HCT116 (cell line): ENCODE results near the gene CHST12. TPM values are rescaled to one million over a fixed set of nuclear protein-coding genes. Genes with fewer than 3 reads are reported as not detected.

ENCODE experiments used
- ATAC-seq: fragments of 200-7000 bp; cut with Tn5 transposase; 2 replicates; pipeline ENCODE4 v1.9.1; 2020; ENCODE audit warnings: mild to moderate bottlenecking, moderate library complexity
- BruUV-seq: library from RNA; stranded (reverse); fragments of 400-500 nt; replicated peaks from 2 replicates; lab custom pipeline; 2021; lab: Mats Ljungman, UMichigan
- CTCF ChIA-PET: fragments of 300-600 bp; sonication (Branson Sonifier 250); formaldehyde crosslinking; loops from one replicate; lab custom pipeline; 2021; ENCODE audit warnings: antibody characterized with exemption; lab: Charles Lee
- POLR2A ChIA-PET: fragments of 300-600, 350-600 bp; sonication (Branson Sonifier 250); formaldehyde crosslinking; loops from one replicate; lab custom pipeline; 2021; ENCODE audit warnings: antibody characterized with exemption; lab: Charles Lee
- RAD21 ChIA-PET, 2 experiments: fragments of 300-600 bp; sonication (Branson Sonifier 250); formaldehyde crosslinking; loops; one replicate each; lab custom pipeline; 2023; ENCODE audit warnings: low total read pairs in 2 of 2; ENCODE audit not compliant: uncharacterized antibody in 2 of 2, unreplicated experiment in 2 of 2, low non-redundant PET in 1 of 2; lab: Charles Lee
- DNase-seq: peaks from one replicate; pipeline ENCODE4 v3.0.0-alpha.2; 2010; ENCODE audit warnings: low read depth, low spot score
- H2AFZ ChIP-seq: fragments of 200-600 bp; shearing (Covaris generic), sonication (generic); 2 replicates; pipeline ENCODE4 v1.6.1; 2017; ENCODE audit warnings: low read depth, mixed run types, mixed read lengths, antibody characterized with exemption, low read length; ENCODE audit not compliant: poor library complexity, severe bottlenecking
- H3K27ac ChIP-seq: 2 replicates; pipeline ENCODE4 v1.5.1; 2012; ENCODE audit warnings: low read depth, low read length
- H3K27me3 ChIP-seq: fragments of 200-600 bp; sonication (generic); 2 replicates; pipeline ENCODE4 v1.6.1; 2016; ENCODE audit warnings: mixed run types, low read length, mixed read lengths; ENCODE audit not compliant: insufficient read depth
- H3K36me3 ChIP-seq, 2 experiments: fragments of 200-500 bp in 1 of 2; fragments of 200-600 bp in 1 of 2; sonication (Bioruptor generic) in 1 of 2; sonication (generic) in 1 of 2; 2 replicates each; pipeline versions ENCODE4 v1.5.1 to v1.6.1; 2014 to 2016; ENCODE audit warnings: low read length in 2 of 2, inconsistent platforms in 1 of 2, mixed read lengths in 1 of 2, mixed run types in 1 of 2; ENCODE audit not compliant: insufficient read depth in 2 of 2, control insufficient read depth in 1 of 2
- H3K4me1 ChIP-seq, 2 experiments: fragments of 200-600 bp in 1 of 2; sonication (generic) in 1 of 2; 2 replicates each; pipeline versions ENCODE4 v1.5.1 to v1.6.1; 2012 to 2017; ENCODE audit warnings: low read length in 2 of 2, inconsistent platforms in 1 of 2, mild to moderate bottlenecking in 1 of 2, mixed read lengths in 1 of 2, mixed run types in 1 of 2, moderate library complexity in 1 of 2; ENCODE audit not compliant: insufficient read depth in 2 of 2, control insufficient read depth in 1 of 2
- H3K4me2 ChIP-seq: fragments of 200-600 bp; sonication (generic); 2 replicates; pipeline ENCODE4 v1.6.1; 2017; ENCODE audit warnings: mixed run types, low read length, mixed read lengths
- H3K4me3 ChIP-seq, 2 experiments: fragments of 200-600 bp in 1 of 2; sonication (generic) in 1 of 2; replicated peaks in 1 of 2; 2 replicates each; pipeline ENCODE4 v1.5.1; 2011 to 2016; ENCODE audit warnings: low read length in 2 of 2, control low read depth in 1 of 2, low read depth in 1 of 2, mild to moderate bottlenecking in 1 of 2, mixed read lengths in 1 of 2, mixed run types in 1 of 2
- H3K79me2 ChIP-seq: fragments of 200-600 bp; sonication (generic); 2 replicates; pipeline ENCODE4 v1.6.1; 2017; ENCODE audit warnings: mild to moderate bottlenecking, mixed run types, low read length, moderate library complexity, mixed read lengths; ENCODE audit not compliant: insufficient read depth
- H3K9ac ChIP-seq: fragments of 200-600 bp; sonication (generic); 2 replicates; pipeline ENCODE4 v1.6.1; 2016; ENCODE audit warnings: low read length, mixed read lengths
- H3K9me2 ChIP-seq: fragments of 200-600 bp; sonication (generic), shearing (Covaris generic); 2 replicates; pipeline ENCODE4 v1.6.1; 2017; ENCODE audit warnings: mixed run types, mild to moderate bottlenecking, moderate library complexity; ENCODE audit not compliant: insufficient read depth
- H3K9me3 ChIP-seq, 2 experiments: fragments of 200-500 bp in 1 of 2; fragments of 200-600 bp in 1 of 2; sonication (Bioruptor generic) in 1 of 2; sonication (generic) in 1 of 2; 2 replicates each; pipeline ENCODE4 v1.6.1; 2014 to 2017; ENCODE audit warnings: low read length in 2 of 2, mixed read lengths in 2 of 2, inconsistent platforms in 1 of 2, low read depth in 1 of 2, mild to moderate bottlenecking in 1 of 2, mixed run types in 1 of 2, moderate library complexity in 1 of 2; ENCODE audit not compliant: control insufficient read depth in 1 of 2, insufficient read depth in 1 of 2
- H4K20me1 ChIP-seq: fragments of 200-600 bp; sonication (generic), shearing (Covaris generic); 2 replicates; pipeline ENCODE4 v1.6.1; 2017; ENCODE audit warnings: mixed run types, mild to moderate bottlenecking, moderate library complexity; ENCODE audit not compliant: insufficient read depth
- ATF3 ChIP-seq: IDR thresholded peaks from 2 replicates; pipeline ENCODE4 v1.6.1; 2012
- CBX3 ChIP-seq: IDR thresholded peaks from 2 replicates; pipeline ENCODE4 v1.6.1; 2012; ENCODE audit warnings: low read depth
- CEBPB ChIP-seq: IDR thresholded peaks from 2 replicates; pipeline ENCODE4 v1.6.1; 2012; ENCODE audit warnings: low read depth
- CTCF ChIP-seq, 3 experiments: fragments of 200-600 bp in 1 of 3; sonication (generic) in 1 of 3; IDR thresholded peaks in 2 of 3; conservative IDR thresholded peaks in 1 of 3; 2 replicates each; pipeline ENCODE4 v1.5.1; 2012 to 2017; ENCODE audit warnings: low read depth in 2 of 3, low read length in 2 of 3, antibody characterized with exemption in 1 of 3, borderline replicate concordance in 1 of 3, control low read depth in 1 of 3, mild to moderate bottlenecking in 1 of 3, mixed read lengths in 1 of 3, mixed run types in 1 of 3, moderate library complexity in 1 of 3; ENCODE audit not compliant: insufficient read depth in 1 of 3
- EGR1 ChIP-seq: IDR thresholded peaks from 2 replicates; pipeline ENCODE4 v1.6.1; 2012; ENCODE audit warnings: low read depth
- ELF1 ChIP-seq: IDR thresholded peaks from 2 replicates; pipeline ENCODE4 v1.6.1; 2012; ENCODE audit warnings: low read depth, borderline replicate concordance
- FOSL1 ChIP-seq: IDR thresholded peaks from 2 replicates; pipeline ENCODE4 v1.6.1; 2012; ENCODE audit warnings: low read depth
- POLR2A ChIP-seq: IDR thresholded peaks from 2 replicates; pipeline ENCODE4 v1.7.0; 2011; ENCODE audit warnings: borderline replicate concordance; ENCODE audit not compliant: insufficient read depth, insufficient read length; ENCODE audit errors: extremely low read depth
- POLR2AphosphoS5 ChIP-seq: IDR thresholded peaks from 2 replicates; pipeline ENCODE4 v1.6.1; 2011; ENCODE audit warnings: mild to moderate bottlenecking, low read depth, low read length, moderate library complexity
- RAD21 ChIP-seq: IDR thresholded peaks from 2 replicates; pipeline ENCODE4 v1.6.1; 2012; ENCODE audit warnings: low read depth, mild to moderate bottlenecking
- REST ChIP-seq: IDR thresholded peaks from 2 replicates; pipeline ENCODE4 v1.6.1; 2012; ENCODE audit warnings: low read depth
- SIN3A ChIP-seq: IDR thresholded peaks from 2 replicates; pipeline ENCODE4 v1.6.1; 2012; ENCODE audit warnings: low read depth
- SP1 ChIP-seq: IDR thresholded peaks from 2 replicates; pipeline ENCODE4 v1.6.1; 2012; ENCODE audit warnings: low read depth
- SRF ChIP-seq: IDR thresholded peaks from 2 replicates; pipeline ENCODE4 v1.6.1; 2012; ENCODE audit warnings: low read depth
- TCF7L2 ChIP-seq: IDR thresholded peaks from 2 replicates; pipeline ENCODE4 v1.7.0; 2011; ENCODE audit warnings: borderline replicate concordance, inconsistent platforms; ENCODE audit not compliant: insufficient read depth, insufficient read length; ENCODE audit errors: extremely low read depth
- YY1 ChIP-seq: IDR thresholded peaks from 2 replicates; pipeline ENCODE4 v1.6.1; 2011; ENCODE audit warnings: low read length, low read depth, moderate library complexity, mild to moderate bottlenecking; ENCODE audit not compliant: insufficient replicate concordance; ENCODE audit errors: extremely low read depth
- ZFX ChIP-seq: fragments of 450-650 bp; IDR thresholded peaks from 2 replicates; pipeline ENCODE4 v1.6.1; 2017
- ZNF274 ChIP-seq: fragments of 200-500 bp; sonication (Bioruptor generic); IDR thresholded peaks from 2 replicates; pipeline ENCODE4 v1.6.1; 2014; ENCODE audit warnings: mild to moderate bottlenecking, low read depth, low read length, inconsistent platforms
- intact Hi-C: fragments of 100-400 bp; cut with micrococcal nuclease; formaldehyde crosslinking; loops from 2 replicates; pipeline ENCODE4 v1.10.0; 2022
- total RNA-seq: library from RNA; stranded (reverse); gene quantifications from one replicate; pipeline ENCODE4 v1.2.1, GENCODE V29; 2021; ENCODE audit not compliant: unreplicated experiment

Gene CHST12
- total RNA-seq, 1 experiment from 2014 or later, result 14.2 TPM

GRCh38 chr7:2445047-2445446, 41.6 kb downstream of the CHST12 start:
- Histone ChIP-seq H2AFZ (no peak overlapping the region), H3K4me3 (no peak overlapping the region), H3K27ac (no peak overlapping the region), H3K27me3 (no peaks in the 10 kb centered on the region), H4K20me1 (no peaks in the 10 kb centered on the region), H3K9ac (no peak overlapping the region), H3K79me2 (no peaks in the 10 kb centered on the region), H3K4me2 (no peak overlapping the region), H3K36me3 (no peaks in the 10 kb centered on the region), H3K9me2 (no peaks in the 10 kb centered on the region), H3K9me3 (no peaks in the 10 kb centered on the region), H3K4me1 (peaks cover 0 to 3% of the 10 kb centered on the region in 2 experiments; a peak in 1 of 4 replicates)
- ATAC-seq, result no peak
- ChIA-PET CTCF (no interaction called here), RAD21 (no interaction called here)
- intact Hi-C loops, result no loop called here
- DNase-seq, result no peak
- TF ChIP-seq EGR1 (no peak), REST (no peak), ELF1 (no peak), POLR2AphosphoS5 (no peak), TCF7L2 (no peak), ZFX (no peak), SP1 (no peak), CBX3 (no peak), ZNF274 (no peak), RAD21 (no peak), CEBPB (no peak), ATF3 (no peak), SRF (no peak), POLR2A (no peak), YY1 (no peak), FOSL1 (no peak), CTCF (IDR thresholded peaks at IDR 0.05 in 2 of 3, conservative IDR thresholded peaks at IDR 0.05 in 1 of 3; ENCODE audit: borderline replicate concordance in 1 of 3, insufficient read depth in 1 of 3, low read depth in 2 of 3, low read length in 2 of 3) (no peak), SIN3A (no peak)
- TF ChIP-seq, all 23 proteins: peak for 0
- POLR2A ChIA-PET, result no interaction called here
- BruUV-seq, result no TSS peak
